CD8-positive, alpha-beta memory T cell (primary cell): ENCODE results near the gene PNPLA2. TPM values are rescaled to one million over a fixed set of nuclear protein-coding genes. Genes with fewer than 3 reads are reported as not detected.

Experiments used
- CTCF ChIA-PET: fragments of 350-600 bp; sonication (Branson Sonifier 250); formaldehyde crosslinking; loops from one replicate; lab custom pipeline; 2021; ENCODE audit warnings: antibody characterized with exemption; lab: Charles Lee
- POLR2A ChIA-PET: fragments of 350-600 bp; sonication (Branson Sonifier 250); formaldehyde crosslinking; loops from one replicate; lab custom pipeline; 2021; ENCODE audit warnings: antibody characterized with exemption; lab: Charles Lee
- DNase-seq, 5 donors: peaks; one replicate each; pipeline versions ENCODE4 v3.0.0 to v3.0.0-alpha.2; 2020 to 2022; ENCODE audit warnings: mixed read lengths in 1 of 5
- H3K27ac ChIP-seq: one replicate; pipeline ENCODE4 v1.7.0; 2013; ENCODE audit warnings: low read depth, mild to moderate bottlenecking, low read length, moderate library complexity
- H3K27me3 ChIP-seq: 2 replicates; pipeline ENCODE4 v1.7.0; 2013; ENCODE audit warnings: low read length, mild to moderate bottlenecking; ENCODE audit not compliant: insufficient read depth, poor library complexity, severe bottlenecking
- H3K36me3 ChIP-seq: 2 replicates; pipeline ENCODE4 v1.7.0; 2013; ENCODE audit warnings: mild to moderate bottlenecking, low read length, moderate library complexity; ENCODE audit not compliant: insufficient read depth
- H3K4me1 ChIP-seq: 2 replicates; pipeline ENCODE4 v1.7.0; 2013; ENCODE audit warnings: mild to moderate bottlenecking, low read length, moderate library complexity; ENCODE audit not compliant: insufficient read depth
- H3K4me3 ChIP-seq: 2 replicates; pipeline ENCODE4 v1.7.0; 2013; ENCODE audit warnings: mild to moderate bottlenecking, low read length
- H3K9me3 ChIP-seq: 2 replicates; pipeline ENCODE4 v1.7.0; 2013; ENCODE audit warnings: mild to moderate bottlenecking, low read length
- H3K27ac Mint-ChIP-seq, 8 donors: one replicate each; pipeline ENCODE4 v1.8.0; 2020 to 2021; ENCODE audit warnings: mixed read lengths in 8 of 8, mild to moderate bottlenecking in 6 of 8, inconsistent platforms in 3 of 8, moderate library complexity in 3 of 8
- H3K27me3 Mint-ChIP-seq, 2 donors: one replicate each; pipeline ENCODE4 v1.8.0; 2020 to 2021; ENCODE audit warnings: mixed read lengths in 2 of 2, mild to moderate bottlenecking in 1 of 2, moderate library complexity in 1 of 2
- H3K36me3 Mint-ChIP-seq, 3 donors: one replicate each; pipeline ENCODE4 v1.8.0; 2020 to 2021; ENCODE audit warnings: mixed read lengths in 3 of 3, inconsistent platforms in 1 of 3, mild to moderate bottlenecking in 1 of 3
- H3K4me1 Mint-ChIP-seq, 3 donors: one replicate each; pipeline ENCODE4 v1.8.0; 2020 to 2021; ENCODE audit warnings: mixed read lengths in 3 of 3, inconsistent platforms in 1 of 3, mild to moderate bottlenecking in 1 of 3
- H3K4me3 Mint-ChIP-seq, 7 donors: one replicate each; pipeline ENCODE4 v1.8.0; 2020 to 2021; ENCODE audit warnings: mixed read lengths in 7 of 7, mild to moderate bottlenecking in 6 of 7, moderate library complexity in 4 of 7, inconsistent platforms in 2 of 7
- H3K9me3 Mint-ChIP-seq, 5 donors: one replicate each; pipeline ENCODE4 v1.8.0; 2020 to 2022; ENCODE audit warnings: mixed read lengths in 5 of 5, mild to moderate bottlenecking in 3 of 5, moderate library complexity in 2 of 5, inconsistent platforms in 1 of 5
- polyA plus RNA-seq: library from polyadenylated mRNA; unstranded; fragments of 300-500 nt; fragmentation: Illumina TruSeq; gene quantifications from one replicate; pipeline ENCODE4 v1.2.3, GENCODE V29; 2021
- total RNA-seq, 2 experiments: library from RNA; stranded (reverse); gene quantifications; one replicate each; pipeline ENCODE4 v1.2.3, GENCODE V29; 2021

Gene PNPLA2
- total and polyA plus RNA-seq, 3 experiments from 2014 or later: 41.5 to 53.0 (median 49.8) TPM

DNA sequence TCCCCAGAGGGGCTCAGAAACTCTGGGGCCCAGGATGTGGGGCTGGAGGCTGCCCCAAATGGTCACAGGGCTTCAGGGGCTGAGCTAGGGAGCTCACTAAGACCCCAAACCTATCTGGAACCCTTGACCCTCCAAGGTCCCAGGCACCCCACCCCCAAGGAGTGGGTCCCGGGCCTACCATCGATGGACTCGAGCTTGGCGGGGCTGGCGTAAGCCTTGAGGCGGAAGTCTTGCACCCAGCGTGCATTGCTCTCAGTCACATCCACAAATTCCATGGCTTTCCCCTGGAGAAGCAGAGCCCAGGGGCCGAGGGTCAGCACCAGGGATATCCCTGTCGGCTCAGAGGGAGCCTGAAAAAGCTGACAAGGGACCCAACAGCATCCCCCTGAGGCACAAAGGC is 44.9 kb upstream of the PNPLA2 start:
- H3K4me3 ChIP-seq: no peak overlapping the region
- no peaks in the 10 kb centered on the region for H3K27me3 ChIP-seq
- H3K9me3 Mint-ChIP-seq: no peaks in the 10 kb centered on the region
- H3K27ac Mint-ChIP-seq: no peak overlapping the region
- H3K36me3 Mint-ChIP-seq: peaks cover 0 to 16% (median 1%) of the 10 kb centered on the region in 3 donors
- H3K4me1 Mint-ChIP-seq: peaks cover 5 to 24% (median 14%) of the 10 kb centered on the region in 3 donors
- H3K4me1 ChIP-seq: peaks cover 21% of the 10 kb centered on the region
- no peak for DNase-seq
- no peaks in the 10 kb centered on the region for H3K27me3 Mint-ChIP-seq
- no peaks in the 10 kb centered on the region for H3K9me3 ChIP-seq
- no peak overlapping the region for H3K4me3 Mint-ChIP-seq
- ChIA-PET POLR2A (no interaction called here), CTCF (no interaction called here)
- no peak overlapping the region for H3K27ac ChIP-seq
- H3K36me3 ChIP-seq: no peaks in the 10 kb centered on the region

GRCh38 chr11:774873-775592 is 43.7 kb upstream of the PNPLA2 start:
- CTCF ChIA-PET: interaction anchor here (1.2 kb wide), 1 partner anchor 24 kb away, joined by 3 read pairs; no protein-coding TSS in a partner anchor
- Histone ChIP-seq H3K27me3 (no peaks in the 10 kb centered on the region), H3K4me3 (no peak overlapping the region), H3K9me3 (no peaks in the 10 kb centered on the region), H3K27ac (peak overlapping the region; percentile 54), H3K4me1 (peaks cover 21% of the 10 kb centered on the region), H3K36me3 (no peaks in the 10 kb centered on the region)
- no peaks in the 10 kb centered on the region for H3K9me3 Mint-ChIP-seq
- DNase-seq: no peak
- H3K36me3 Mint-ChIP-seq: peaks cover 0 to 17% (median 1%) of the 10 kb centered on the region in 3 donors
- H3K4me1 Mint-ChIP-seq: peaks cover 5 to 32% (median 19%) of the 10 kb centered on the region in 3 donors
- POLR2A ChIA-PET: interaction anchor here (1.2 kb wide), 1 partner anchor 34 kb away, joined by 3 read pairs; the partner anchor contains the start of gene RPLP2
- H3K27me3 Mint-ChIP-seq: no peaks in the 10 kb centered on the region
- H3K27ac Mint-ChIP-seq: peak overlapping the region in 2 of 8 donors; percentile 54 to 94
- H3K4me3 Mint-ChIP-seq: peak overlapping the region; percentile 61 to 87 (median 79)

GRCh38 chr11:776263-776560 is 42.5 kb upstream of the PNPLA2 start:
- Histone ChIP-seq H3K9me3 (no peaks in the 10 kb centered on the region), H3K4me1 (peaks cover 21% of the 10 kb centered on the region), H3K36me3 (no peaks in the 10 kb centered on the region), H3K4me3 (peak overlapping the region; percentile 51), H3K27ac (peak overlapping the region; percentile 54), H3K27me3 (no peaks in the 10 kb centered on the region)
- peak overlapping the region; percentile 75 to 91 (median 82) for H3K4me3 Mint-ChIP-seq
- CTCF ChIA-PET: interaction anchor here (0.6 to 1.2 kb wide), 3 partner anchors 10 to 96 kb away, joined by 3 read pairs; no protein-coding TSS in a partner anchor
- H3K9me3 Mint-ChIP-seq: no peaks in the 10 kb centered on the region
- H3K4me1 Mint-ChIP-seq: peaks cover 5 to 32% (median 22%) of the 10 kb centered on the region in 3 donors
- H3K36me3 Mint-ChIP-seq: peaks cover 0 to 7% (median 0%) of the 10 kb centered on the region in 3 donors
- peak overlapping the region in 5 of 8 donors; percentile 30 to 98 (median 84) for H3K27ac Mint-ChIP-seq
- POLR2A ChIA-PET: interaction anchor here (0.9 to 1.2 kb wide), 2 partner anchors 28 to 33 kb away, joined by 3 to 5 read pairs; partner anchors contain the start of genes RPLP2 and TALDO1
- no peak for DNase-seq
- H3K27me3 Mint-ChIP-seq: no peaks in the 10 kb centered on the region

DNA sequence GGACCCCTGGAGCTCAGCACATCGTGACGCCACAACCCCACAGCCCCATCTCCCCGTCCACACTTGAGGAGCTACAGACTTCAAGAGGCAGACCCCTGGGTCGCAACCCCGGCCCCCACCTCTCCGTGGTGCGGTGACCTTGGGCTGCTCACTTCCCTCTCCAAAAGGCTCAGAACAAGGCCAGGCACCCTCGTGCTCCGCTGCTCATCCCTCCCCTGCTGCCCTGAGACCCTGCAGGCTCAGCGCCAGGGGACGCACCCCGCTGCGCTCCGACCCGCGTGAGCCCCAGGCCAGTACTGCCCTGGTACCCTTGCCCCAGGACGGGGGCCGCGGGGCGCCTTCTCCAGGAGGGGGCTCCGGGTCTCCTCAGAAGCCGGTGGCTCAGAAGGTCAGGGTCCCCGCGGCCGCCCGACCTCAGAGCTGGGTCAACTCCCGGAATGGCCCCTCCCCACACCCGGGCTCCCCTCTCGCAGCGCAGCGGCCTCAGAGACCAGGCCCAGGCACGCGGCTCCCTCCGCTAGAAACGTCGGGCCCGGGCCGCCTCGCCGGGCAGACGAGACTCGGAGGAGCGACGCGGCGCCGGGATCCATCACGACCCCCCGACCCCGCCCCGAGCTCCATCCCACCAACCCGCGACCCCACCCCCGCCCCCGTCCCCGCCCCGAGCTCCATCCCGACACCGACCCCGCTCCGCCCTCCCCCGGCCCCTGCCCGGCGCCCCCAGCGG is 42.0 kb upstream of the PNPLA2 start:
- no peaks in the 10 kb centered on the region for H3K27me3 Mint-ChIP-seq
- peak overlapping the region in 5 of 8 donors; percentile 30 to 98 (median 84) for H3K27ac Mint-ChIP-seq
- CTCF ChIA-PET: interaction anchor here (1.2 kb wide), 2 partner anchors 11 to 22 kb away, joined by 3 read pairs; no protein-coding TSS in a partner anchor
- Histone ChIP-seq H3K27ac (peak overlapping the region; percentile 54), H3K27me3 (no peaks in the 10 kb centered on the region), H3K36me3 (no peaks in the 10 kb centered on the region), H3K4me3 (peak overlapping the region; percentile 51), H3K9me3 (no peaks in the 10 kb centered on the region), H3K4me1 (peaks cover 21% of the 10 kb centered on the region)
- H3K4me3 Mint-ChIP-seq: peak overlapping the region; percentile 75 to 91 (median 82)
- no peak for DNase-seq
- no peaks in the 10 kb centered on the region for H3K9me3 Mint-ChIP-seq
- POLR2A ChIA-PET: interaction anchor here (0.9 kb wide), 1 partner anchor 29 kb away, joined by 5 read pairs; the partner anchor contains the start of gene TALDO1
- peaks cover 0 to 7% (median 0%) of the 10 kb centered on the region in 3 donors for H3K36me3 Mint-ChIP-seq
- H3K4me1 Mint-ChIP-seq: peaks cover 5 to 32% (median 22%) of the 10 kb centered on the region in 3 donors

DNA sequence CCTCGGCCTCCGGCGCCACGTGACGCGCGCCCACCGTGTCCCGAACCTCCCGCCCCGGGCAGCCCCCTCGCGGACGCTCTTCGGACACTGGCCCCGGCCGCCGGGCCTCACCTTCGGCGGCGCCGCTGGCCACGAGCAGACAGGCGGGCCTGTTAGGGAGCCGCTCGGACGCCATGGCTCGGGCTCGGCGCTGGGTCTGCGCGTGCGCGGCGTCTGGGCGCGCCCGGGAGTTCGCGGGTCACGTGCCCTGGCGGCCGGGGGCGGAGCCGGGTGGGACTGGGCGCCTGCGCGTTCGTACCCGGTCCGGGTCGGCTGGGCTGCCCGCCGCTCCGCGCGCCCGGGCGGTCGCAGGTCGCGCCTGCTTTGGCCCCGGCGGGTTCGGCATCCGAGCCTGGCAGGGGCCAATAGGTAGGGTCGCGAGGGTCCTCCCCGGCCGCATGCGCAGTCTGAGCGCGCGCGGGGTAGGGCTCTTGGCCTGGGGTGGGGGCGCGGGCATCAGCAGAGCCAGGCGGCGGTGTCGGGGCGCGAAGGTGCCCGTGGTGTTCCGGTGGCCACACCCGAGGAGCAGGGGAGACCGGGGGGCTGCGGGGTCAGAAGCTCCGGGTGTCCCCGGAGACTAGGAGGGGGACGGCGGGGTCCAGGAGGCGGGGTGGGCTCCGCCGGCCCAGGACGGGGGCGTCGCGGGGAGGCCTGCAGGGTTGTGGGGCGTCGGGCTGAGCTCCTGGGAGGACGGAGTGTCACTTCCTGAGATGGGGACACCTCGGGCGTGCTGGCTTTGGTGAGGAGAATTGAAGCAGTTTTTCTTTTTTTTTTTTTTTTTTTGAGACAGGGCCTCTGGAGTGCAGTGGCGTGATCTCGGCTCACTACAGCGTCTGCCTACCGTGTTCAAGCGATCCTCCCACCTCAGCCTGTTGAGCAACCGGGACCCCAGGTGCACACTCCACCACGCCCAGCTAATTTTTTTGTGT is 41.1 kb upstream of the PNPLA2 start, which contains the start of gene GATD1:
Gene GATD1 (minus strand): TSS at position 200 of the 968 bp plus-strand sequence. CDS start 25 bp downstream, at position 175.
- peaks cover 21% of the 10 kb centered on the region for H3K4me1 ChIP-seq
- peak within 1 kb of the TSS in 7 of 8 donors; percentile 45 to 98 (median 84) for H3K27ac Mint-ChIP-seq
- peak; percentile 91 to 95 (median 94) for DNase-seq
- peak within 1 kb of the TSS; percentile 65 for H3K4me3 ChIP-seq
- CTCF ChIA-PET: interaction anchor here (1.5 kb wide), 1 partner anchor 18 kb away, joined by 3 read pairs; no protein-coding TSS in a partner anchor
- POLR2A ChIA-PET: interaction anchor here (0.6 to 1.1 kb wide), 8 partner anchors 9 to 259 kb away, joined by 3 to 8 read pairs (median 3); partner anchors contain the start of genes DEAF1 and TALDO1
- H3K36me3 ChIP-seq: no peaks in the 10 kb centered on the region
- no peaks in the 10 kb centered on the region for H3K27me3 Mint-ChIP-seq
- peaks cover 0 to 7% (median 0%) of the 10 kb centered on the region in 3 donors for H3K36me3 Mint-ChIP-seq
- no peaks in the 10 kb centered on the region for H3K9me3 ChIP-seq
- H3K9me3 Mint-ChIP-seq: no peaks in the 10 kb centered on the region
- no peaks in the 10 kb centered on the region for H3K27me3 ChIP-seq
- peak within 1 kb of the TSS; percentile 77 to 94 (median 87) for H3K4me3 Mint-ChIP-seq
- H3K4me1 Mint-ChIP-seq: peaks cover 5 to 32% (median 22%) of the 10 kb centered on the region in 3 donors
- peak within 1 kb of the TSS; percentile 54 for H3K27ac ChIP-seq

DNA sequence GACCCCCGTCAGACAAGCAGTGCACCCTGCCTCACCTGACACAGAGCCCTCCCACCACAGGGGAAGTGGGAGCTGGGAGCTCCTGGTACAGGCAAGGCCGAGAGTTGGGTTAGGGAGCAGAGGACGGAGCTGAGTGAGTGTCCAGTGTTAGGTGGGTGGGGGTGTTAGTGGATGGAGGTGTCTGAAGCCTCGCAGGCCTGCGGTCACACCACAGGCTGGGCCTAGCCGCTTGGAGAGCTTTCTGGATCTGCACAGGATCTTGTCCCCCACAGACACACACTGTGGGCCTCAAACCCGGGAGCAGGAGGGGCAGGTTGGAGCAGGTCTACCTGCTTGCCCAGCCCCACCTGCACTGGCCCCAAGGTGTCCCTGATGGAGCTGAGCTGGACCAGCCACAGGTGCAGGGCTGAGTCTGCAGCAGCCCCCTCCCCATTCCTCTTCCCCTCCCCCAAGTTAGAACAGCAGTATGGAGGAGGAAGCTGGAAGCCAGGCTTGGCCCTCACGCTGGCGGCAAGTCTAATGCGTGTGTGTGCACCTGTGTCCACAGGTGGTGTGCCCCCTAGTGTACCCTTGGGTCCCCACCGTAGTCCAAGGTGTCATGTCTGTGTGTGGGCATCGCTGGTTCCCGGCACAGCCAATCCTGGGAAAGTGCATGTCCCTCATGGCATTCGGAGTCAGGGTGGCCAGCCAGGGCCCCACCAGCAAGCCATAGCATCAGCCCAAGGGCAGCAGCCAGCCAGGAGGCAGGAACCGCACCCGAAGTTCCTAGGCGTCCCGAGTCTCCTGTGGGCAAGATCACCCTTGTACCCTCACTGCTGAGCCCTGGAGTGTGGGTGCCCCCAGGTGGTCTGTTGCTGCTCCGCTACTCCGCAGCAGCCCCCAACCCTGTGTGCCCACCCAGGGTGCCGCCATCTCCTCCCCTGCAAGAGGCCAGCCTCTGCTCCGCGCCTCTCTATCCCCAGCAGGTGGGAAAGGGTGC is 39.4 kb upstream of the PNPLA2 start:
- H3K4me1 ChIP-seq: peaks cover 21% of the 10 kb centered on the region
- H3K36me3 ChIP-seq: no peaks in the 10 kb centered on the region
- H3K4me1 Mint-ChIP-seq: peaks cover 5 to 31% (median 21%) of the 10 kb centered on the region in 3 donors
- H3K4me3 ChIP-seq: no peak overlapping the region
- peak overlapping the region in 1 of 8 donors; percentile 65 for H3K27ac Mint-ChIP-seq
- H3K27me3 ChIP-seq: no peaks in the 10 kb centered on the region
- POLR2A ChIA-PET: interaction anchor here (1.1 kb wide), 1 partner anchor 16 kb away, joined by 3 read pairs; no protein-coding TSS in a partner anchor
- CTCF ChIA-PET: interaction anchor here (1.5 kb wide), 1 partner anchor 16 kb away, joined by 3 read pairs; no protein-coding TSS in a partner anchor
- no peaks in the 10 kb centered on the region for H3K27me3 Mint-ChIP-seq
- peaks cover 0 to 11% (median 0%) of the 10 kb centered on the region in 3 donors for H3K36me3 Mint-ChIP-seq
- no peaks in the 10 kb centered on the region for H3K9me3 ChIP-seq
- no peaks in the 10 kb centered on the region for H3K9me3 Mint-ChIP-seq
- peak overlapping the region; percentile 29 to 80 (median 62) for H3K4me3 Mint-ChIP-seq
- H3K27ac ChIP-seq: no peak overlapping the region
- no peak for DNase-seq
